GM06990 (cell line): ENCODE measurements around the gene IKBIP.
"Not testable (repeated sequence)": the region's sequence is repeated elsewhere in the genome, so short reads cannot be mapped to it uniquely, and the experiment has no call there.

Experiments used
- DNase-seq: peaks from one replicate; pipeline ENCODE4 v3.0.0-alpha.2; 2011; ENCODE audit not compliant: insufficient read length; ENCODE audit errors: extremely low read depth
- H3K27me3 ChIP-seq: replicated peaks from 2 replicates; pipeline ENCODE4 v1.6.0; 2011; ENCODE audit warnings: low read length; ENCODE audit not compliant: control insufficient read depth, insufficient read depth
- H3K36me3 ChIP-seq: 2 replicates; pipeline ENCODE4 v1.5.1; 2011; ENCODE audit warnings: low read length; ENCODE audit not compliant: control insufficient read depth, insufficient read depth
- H3K4me3 ChIP-seq: replicated peaks from 2 replicates; pipeline ENCODE4 v1.5.1; 2011; ENCODE audit warnings: low read depth, mild to moderate bottlenecking, control low read depth, low read length
- CTCF ChIP-seq: IDR thresholded peaks from 2 replicates; pipeline ENCODE4 v1.5.1; 2011; ENCODE audit warnings: low read length, control low read depth, mild to moderate bottlenecking, inconsistent platforms; ENCODE audit not compliant: insufficient read depth, poor library complexity, severe bottlenecking

The IKBIP gene

GRCh38 chr12:98579835-98580234 lies 64.8 kb downstream of the IKBIP start:
- Histone ChIP-seq H3K4me3 (no peak overlapping the region), H3K27me3 (no peaks in the 10 kb centered on the region), H3K36me3 (no peaks in the 10 kb centered on the region)
- no peak for TF ChIP-seq CTCF
- DNase-seq, result no peak

- Histone ChIP-seq H3K4me3 (no peak overlapping the region), H3K27me3 (no peaks in the 10 kb centered on the region), H3K36me3 (no peaks in the 10 kb centered on the region)
- no peak for DNase-seq
- TF ChIP-seq CTCF, result no peak
These were observed 65.2 kb downstream of the IKBIP start for GRCh38 chr12:98579347-98579746.

GRCh38 chr12:98578821-98579220 lies 65.8 kb downstream of the IKBIP start:
- no peak for TF ChIP-seq CTCF
- Histone ChIP-seq H3K4me3 (no peak overlapping the region), H3K27me3 (no peaks in the 10 kb centered on the region), H3K36me3 (no peaks in the 10 kb centered on the region)
- no peak for DNase-seq

- Histone ChIP-seq H3K4me3 (no peak overlapping the region), H3K36me3 (no peaks in the 10 kb centered on the region), H3K27me3 (no peaks in the 10 kb centered on the region)
- DNase-seq, result no peak
- no peak for TF ChIP-seq CTCF
These were observed 66.2 kb downstream of the IKBIP start for GRCh38 chr12:98578392-98578791.

- not testable (repeated sequence) for H3K36me3 ChIP-seq, H3K27me3 ChIP-seq, DNase-seq, H3K4me3 ChIP-seq
These were observed 67.8 kb downstream of the IKBIP start for GRCh38 chr12:98576795-98577194.

- Histone ChIP-seq H3K36me3 (no peaks in the 10 kb centered on the region), H3K27me3 (no peaks in the 10 kb centered on the region), H3K4me3 (no peak overlapping the region)
- no peak for TF ChIP-seq CTCF
- DNase-seq, result no peak
These were observed 69.6 kb downstream of the IKBIP start for GRCh38 chr12:98575013-98575412.
